ENCODE results near the gene SKA3. TPM values are rescaled to one million over a fixed set of nuclear protein-coding genes. Genes with fewer than 3 reads are reported as not detected.
A peak's percentile ranks its signal among the peaks of the same experiment; 100 is the strongest.
"Not testable (repeated sequence)": the region's sequence is repeated elsewhere in the genome, so short reads cannot be mapped to it uniquely, and the experiment has no call there.

Gene SKA3
- total and polyA plus RNA-seq, 4 donors = 0.50 to 3.2 (median 1.8) TPM

DNA sequence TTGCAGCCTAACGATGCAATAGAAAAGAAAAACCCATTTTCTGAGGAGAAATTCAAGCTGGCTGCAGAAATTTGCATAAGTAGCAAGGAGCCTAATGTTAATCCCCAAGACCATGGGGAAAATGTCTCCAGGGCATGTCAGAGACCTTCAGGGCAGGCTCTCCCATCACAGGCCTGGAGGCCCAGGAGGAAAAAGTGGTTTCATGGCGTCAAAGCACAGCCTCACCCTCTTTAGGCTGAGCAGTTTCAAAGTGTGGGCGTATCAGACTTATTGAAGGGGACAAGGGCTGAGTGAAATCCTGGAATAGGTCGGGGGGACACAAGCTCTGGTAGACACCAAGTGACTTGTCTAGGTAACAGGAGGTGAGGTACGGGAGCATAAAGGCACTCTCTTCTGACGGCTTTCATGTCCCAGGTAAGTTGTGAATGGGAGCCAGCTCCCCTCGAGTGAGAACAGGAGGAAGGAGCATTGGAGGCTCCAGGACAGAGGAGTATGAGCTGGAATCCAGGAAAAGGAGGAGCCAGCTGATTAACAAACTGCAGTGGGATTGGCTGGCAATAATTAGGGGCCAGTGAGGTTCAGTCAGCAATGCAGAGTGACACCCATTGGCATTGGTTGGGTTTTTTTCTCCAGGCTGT lies 35.9 kb upstream of the SKA3 start:
- no peak overlapping the region for H3K27ac ChIP-seq (ENCODE audit: low read depth in 1 of 2, low read length in 1 of 2)
- H3K4me3 ChIP-seq = no peak overlapping the region
- WGBS, 2 donors = 88 to 91% methylated on average over 7 of the region's 7 CpGs
- TF ChIP-seq, protein P1, sequence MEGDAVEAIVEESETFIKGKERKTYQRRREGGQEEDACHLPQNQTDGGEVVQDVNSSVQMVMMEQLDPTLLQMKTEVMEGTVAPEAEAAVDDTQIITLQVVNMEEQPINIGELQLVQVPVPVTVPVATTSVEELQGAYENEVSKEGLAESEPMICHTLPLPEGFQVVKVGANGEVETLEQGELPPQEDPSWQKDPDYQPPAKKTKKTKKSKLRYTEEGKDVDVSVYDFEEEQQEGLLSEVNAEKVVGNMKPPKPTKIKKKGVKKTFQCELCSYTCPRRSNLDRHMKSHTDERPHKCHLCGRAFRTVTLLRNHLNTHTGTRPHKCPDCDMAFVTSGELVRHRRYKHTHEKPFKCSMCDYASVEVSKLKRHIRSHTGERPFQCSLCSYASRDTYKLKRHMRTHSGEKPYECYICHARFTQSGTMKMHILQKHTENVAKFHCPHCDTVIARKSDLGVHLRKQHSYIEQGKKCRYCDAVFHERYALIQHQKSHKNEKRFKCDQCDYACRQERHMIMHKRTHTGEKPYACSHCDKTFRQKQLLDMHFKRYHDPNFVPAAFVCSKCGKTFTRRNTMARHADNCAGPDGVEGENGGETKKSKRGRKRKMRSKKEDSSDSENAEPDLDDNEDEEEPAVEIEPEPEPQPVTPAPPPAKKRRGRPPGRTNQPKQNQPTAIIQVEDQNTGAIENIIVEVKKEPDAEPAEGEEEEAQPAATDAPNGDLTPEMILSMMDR (IDR thresholded peaks at IDR 0.05; ENCODE audit: control extremely low read depth, extremely low read depth) = no peak
- H3K9me3 ChIP-seq (ENCODE audit: control insufficient read depth in 4 of 4, insufficient read depth in 3 of 4, low read length in 3 of 4) = peaks cover 0 to 7% (median 0%) of the 10 kb centered on the region in 4 donors
- ATAC-seq (ENCODE audit: insufficient read depth, low FRiP score) (no peak), DNase-seq (no peak)
- H3K9ac ChIP-seq (ENCODE audit: insufficient read depth in 1 of 2, low read length in 2 of 2) = no peak overlapping the region
- no peaks in the 10 kb centered on the region for H3K36me3 ChIP-seq (ENCODE audit: control insufficient read depth in 4 of 4, insufficient read depth in 4 of 4, low read length in 4 of 4)
- H3K27me3 ChIP-seq (ENCODE audit: control insufficient read depth in 3 of 3, insufficient read depth in 3 of 3, low read length in 2 of 3) = no peaks in the 10 kb centered on the region
- H3K4me1 ChIP-seq (ENCODE audit: control insufficient read depth in 5 of 5, insufficient read depth in 5 of 5, low read length in 5 of 5) = peaks cover 0 to 2% (median 0%) of the 10 kb centered on the region in 5 donors

DNA sequence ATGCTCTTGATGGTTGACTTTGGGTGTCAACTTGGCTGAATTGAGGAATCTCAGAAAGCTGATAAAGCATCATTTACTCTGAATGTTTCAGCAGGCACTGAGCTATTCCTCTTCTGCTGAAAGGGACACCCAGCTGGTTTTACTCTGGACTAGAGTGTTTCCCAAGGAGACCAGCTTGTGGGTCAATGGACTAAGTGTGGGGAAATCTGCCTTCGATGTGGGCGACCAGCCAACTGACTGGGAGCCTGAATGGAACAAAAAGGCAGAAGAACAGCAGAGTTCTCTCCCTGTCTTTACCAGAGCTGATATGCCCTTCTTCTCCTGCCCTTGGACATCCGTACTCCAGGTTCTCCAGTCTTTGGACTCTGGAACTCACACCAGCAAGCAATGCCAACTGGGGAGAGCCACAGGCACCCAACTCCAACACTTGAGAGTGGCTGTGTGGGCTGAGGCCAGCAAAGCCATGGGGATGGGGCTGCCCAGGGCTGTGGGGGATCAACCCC lies 32.4 kb upstream of the SKA3 start:
- TF ChIP-seq, protein P1 (IDR thresholded peaks at IDR 0.05; ENCODE audit: control extremely low read depth, extremely low read depth) = no peak
- WGBS, 2 donors = 63 to 81% methylated on average over 3 of the region's 3 CpGs
- peak; percentile 20 to 65 (median 27) for DNase-seq
- no peak overlapping the region for H3K27ac ChIP-seq (ENCODE audit: low read depth in 1 of 2, low read length in 1 of 2)
- H3K4me3 ChIP-seq = no peak overlapping the region
- H3K9ac ChIP-seq (ENCODE audit: insufficient read depth in 1 of 2, low read length in 2 of 2) = no peak overlapping the region
- H3K9me3 ChIP-seq (ENCODE audit: control insufficient read depth in 4 of 4, insufficient read depth in 3 of 4, low read length in 3 of 4) = peaks cover 0 to 7% (median 0%) of the 10 kb centered on the region in 4 donors
- ATAC-seq (ENCODE audit: insufficient read depth, low FRiP score) = no peak
- H3K27me3 ChIP-seq (ENCODE audit: control insufficient read depth in 3 of 3, insufficient read depth in 3 of 3, low read length in 2 of 3) = no peaks in the 10 kb centered on the region
- no peaks in the 10 kb centered on the region for H3K4me1 ChIP-seq (ENCODE audit: control insufficient read depth in 5 of 5, insufficient read depth in 5 of 5, low read length in 5 of 5)
- no peaks in the 10 kb centered on the region for H3K36me3 ChIP-seq (ENCODE audit: control insufficient read depth in 4 of 4, insufficient read depth in 4 of 4, low read length in 4 of 4)

DNA sequence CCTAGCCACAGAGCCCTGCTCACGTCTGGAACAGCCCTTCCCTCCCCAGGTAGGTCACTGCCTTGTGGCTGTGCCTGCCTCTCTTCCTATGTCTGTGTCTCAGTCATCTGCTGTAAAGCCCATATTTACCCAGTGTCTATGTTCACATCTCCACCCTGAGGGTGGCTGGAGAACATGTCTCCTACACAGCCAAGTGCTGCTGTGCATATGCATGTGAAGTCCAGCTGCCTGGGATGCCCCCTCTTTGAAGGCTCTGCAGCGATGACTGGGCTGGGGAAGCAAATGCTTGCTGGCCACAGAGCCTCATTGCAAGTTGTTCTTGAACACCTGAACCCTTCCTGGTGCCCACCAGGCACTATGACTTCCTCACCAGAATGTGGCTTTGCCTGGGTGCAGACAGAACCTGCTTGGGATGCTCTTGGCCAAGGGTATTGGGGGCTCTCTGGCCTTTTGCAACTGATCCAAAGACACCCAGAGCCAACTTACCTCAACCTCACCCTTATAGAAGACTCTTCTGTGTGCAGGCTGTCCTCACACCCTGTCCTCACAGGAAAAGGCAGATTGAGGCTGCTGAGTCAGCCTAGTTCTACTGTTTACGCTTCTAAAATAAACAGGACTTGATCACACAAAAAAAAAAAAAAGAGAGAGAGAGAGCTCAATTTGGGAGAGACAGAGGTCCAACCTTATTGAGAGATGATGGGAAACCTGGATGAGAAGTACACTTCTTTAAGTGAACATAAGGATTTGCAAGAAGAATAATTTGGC lies 26.6 kb upstream of the SKA3 start:
- Histone ChIP-seq H3K4me3 (no peak overlapping the region), H3K4me1 (ENCODE audit: control insufficient read depth in 5 of 5, insufficient read depth in 5 of 5, low read length in 5 of 5) (no peaks in the 10 kb centered on the region), H3K27me3 (ENCODE audit: control insufficient read depth in 3 of 3, insufficient read depth in 3 of 3, low read length in 2 of 3) (no peaks in the 10 kb centered on the region), H3K27ac (ENCODE audit: low read depth in 1 of 2, low read length in 1 of 2) (no peak overlapping the region), H3K9ac (ENCODE audit: insufficient read depth in 1 of 2, low read length in 2 of 2) (no peak overlapping the region), H3K9me3 (ENCODE audit: control insufficient read depth in 4 of 4, insufficient read depth in 3 of 4, low read length in 3 of 4) (no peaks in the 10 kb centered on the region), H3K36me3 (ENCODE audit: control insufficient read depth in 4 of 4, insufficient read depth in 4 of 4, low read length in 4 of 4) (no peaks in the 10 kb centered on the region)
- no peak for ATAC-seq (ENCODE audit: insufficient read depth, low FRiP score)
- DNase-seq = peak in 1 of 3 donors; percentile 14
- TF ChIP-seq, protein P1 (IDR thresholded peaks at IDR 0.05; ENCODE audit: control extremely low read depth, extremely low read depth) = no peak
- 58 to 63% methylated on average over 3 of the region's 3 CpGs for WGBS, 2 donors

DNA sequence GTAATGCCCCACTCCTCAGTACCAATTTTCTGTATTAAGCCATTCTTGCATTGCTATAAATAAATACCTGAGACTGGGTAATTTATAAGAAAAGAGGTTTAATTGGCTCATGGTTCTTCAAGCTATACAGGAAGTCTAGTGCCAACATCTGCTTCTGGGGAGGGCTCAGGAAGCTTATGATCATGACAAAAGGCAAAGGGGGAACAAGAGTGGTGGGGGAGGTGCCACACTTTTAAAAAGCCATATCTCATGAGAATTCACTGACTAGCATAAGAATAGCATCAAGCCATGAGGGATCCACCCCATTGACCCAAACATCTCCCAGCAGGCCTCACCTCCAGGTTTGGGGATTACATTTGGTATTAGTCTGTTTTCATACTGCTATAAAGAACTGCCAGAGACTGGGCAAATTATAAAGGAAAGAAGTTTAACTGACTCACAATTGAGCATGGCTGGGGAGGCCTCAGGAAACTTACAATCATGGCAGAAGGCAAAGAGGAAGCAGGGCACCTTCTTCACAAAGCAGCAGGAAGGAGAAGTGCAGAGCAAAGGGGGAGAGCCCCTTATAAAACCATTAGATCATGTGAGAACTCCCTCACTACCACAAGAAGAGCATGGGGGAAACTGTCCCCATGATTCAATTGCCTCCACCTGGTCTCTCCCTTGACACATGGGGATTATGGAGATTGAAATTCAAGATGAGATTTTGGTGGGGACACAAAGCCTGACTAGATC lies 25.3 kb upstream of the SKA3 start:
- H3K27ac ChIP-seq (ENCODE audit: low read depth in 1 of 2, low read length in 1 of 2); ATAC-seq (ENCODE audit: insufficient read depth, low FRiP score); H3K9me3 ChIP-seq (ENCODE audit: control insufficient read depth in 4 of 4, insufficient read depth in 3 of 4, low read length in 3 of 4): not testable (repeated sequence)

DNA sequence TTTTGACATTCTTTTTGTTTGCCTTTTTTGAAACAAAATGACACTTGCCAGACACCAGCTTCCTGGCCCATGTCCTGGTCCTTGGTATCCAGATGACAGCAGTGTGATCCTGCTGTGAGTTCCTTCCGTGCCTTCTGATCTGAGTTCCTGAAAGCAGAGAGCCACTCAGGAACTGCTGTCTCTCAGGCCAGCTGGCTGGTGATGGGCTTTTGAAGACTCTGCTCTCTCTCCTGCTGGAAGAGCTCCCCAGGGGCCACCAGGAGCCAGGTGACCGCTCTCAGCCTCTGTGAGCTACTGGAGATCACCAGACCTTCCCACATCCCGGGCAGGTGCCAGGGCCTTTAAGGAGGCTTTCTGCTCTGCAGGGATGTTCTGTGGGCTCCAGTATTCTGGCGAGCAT lies 22.0 kb upstream of the SKA3 start:
- DNase-seq; H3K27ac ChIP-seq (ENCODE audit: low read depth in 1 of 2, low read length in 1 of 2); H3K4me3 ChIP-seq; ATAC-seq (ENCODE audit: insufficient read depth, low FRiP score); H3K4me1 ChIP-seq (ENCODE audit: control insufficient read depth in 5 of 5, insufficient read depth in 5 of 5, low read length in 5 of 5); H3K9ac ChIP-seq (ENCODE audit: insufficient read depth in 1 of 2, low read length in 2 of 2); H3K9me3 ChIP-seq (ENCODE audit: control insufficient read depth in 4 of 4, insufficient read depth in 3 of 4, low read length in 3 of 4); H3K27me3 ChIP-seq (ENCODE audit: control insufficient read depth in 3 of 3, insufficient read depth in 3 of 3, low read length in 2 of 3); H3K36me3 ChIP-seq (ENCODE audit: control insufficient read depth in 4 of 4, insufficient read depth in 4 of 4, low read length in 4 of 4): not testable (repeated sequence)
- 81 to 83% methylated on average over 3 to 4 of the region's 4 CpGs for WGBS, 2 donors

More for the DNA sequence above, 25.3 kb upstream of the SKA3 start:
- H3K4me3 ChIP-seq; H3K36me3 ChIP-seq (ENCODE audit: control insufficient read depth in 4 of 4, insufficient read depth in 4 of 4, low read length in 4 of 4); H3K27me3 ChIP-seq (ENCODE audit: control insufficient read depth in 3 of 3, insufficient read depth in 3 of 3, low read length in 2 of 3); H3K4me1 ChIP-seq (ENCODE audit: control insufficient read depth in 5 of 5, insufficient read depth in 5 of 5, low read length in 5 of 5); DNase-seq; H3K9ac ChIP-seq (ENCODE audit: insufficient read depth in 1 of 2, low read length in 2 of 2): not testable (repeated sequence)

Data from lung (tissue), 12 donors.